ENCODE results near the gene PAGE2B. TPM values are rescaled to one million over a fixed set of nuclear protein-coding genes. Genes with fewer than 3 reads are reported as not detected.

The PAGE2B gene
- total RNA-seq, 1 donor from 2014 or later, result not detected

DNA sequence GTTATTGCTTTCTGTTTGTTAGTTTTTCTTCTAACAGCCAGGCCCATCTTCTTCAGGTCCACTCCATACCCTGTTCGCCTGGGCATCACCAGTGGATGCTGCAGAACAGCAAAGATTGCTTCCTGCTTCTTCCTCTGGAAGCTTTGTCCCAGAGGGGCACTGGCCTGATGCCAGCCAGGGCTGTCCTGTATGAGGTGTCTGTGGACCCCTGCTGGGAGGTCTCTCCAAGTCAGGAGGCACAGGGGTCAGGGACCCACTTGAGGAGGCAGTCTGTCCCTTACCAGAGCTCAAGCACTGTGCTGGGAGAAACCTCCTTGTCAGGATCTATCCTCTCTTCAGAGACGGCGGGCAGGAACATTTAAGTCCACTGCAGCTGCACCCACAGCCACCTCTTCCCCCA, 2.5 kb upstream of the PAGE2B start:
- Histone ChIP-seq H3K27me3 (no peaks in the 10 kb centered on the region), H3K9me3 (ENCODE audit: low read depth) (no peaks in the 10 kb centered on the region), H4K20me1 (ENCODE audit: low read depth) (no peaks in the 10 kb centered on the region), H3K4me2 (no peak overlapping the region), H3K4me1 (no peaks in the 10 kb centered on the region), H3K9ac (no peak overlapping the region), H3K4me3 (no peak overlapping the region), H3K27ac (no peak overlapping the region), H3K79me2 (ENCODE audit: low read depth) (no peaks in the 10 kb centered on the region), H2AFZ (replicated peaks) (no peak overlapping the region), H3F3A (ENCODE audit: low read depth) (no peaks in the 10 kb centered on the region), H3K36me3 (no peaks in the 10 kb centered on the region)
- Mint-ChIP-seq H3K27me3 (ENCODE audit: insufficient read depth, low read depth) (peaks cover 3% of the 10 kb centered on the region), H3K4me3 (no peak overlapping the region), H3K4me1 (no peaks in the 10 kb centered on the region), H3K27ac (no peak overlapping the region), H3K36me3 (no peaks in the 10 kb centered on the region), H3K9me3 (peaks cover 12% of the 10 kb centered on the region)
- no peak for DNase-seq (ENCODE audit: low spot score)
- TF ChIP-seq EZH2 (IDR thresholded peaks at IDR 0.05), result no peak
- TF ChIP-seq CTCF (IDR thresholded peaks at IDR 0.05), result no peak

DNA sequence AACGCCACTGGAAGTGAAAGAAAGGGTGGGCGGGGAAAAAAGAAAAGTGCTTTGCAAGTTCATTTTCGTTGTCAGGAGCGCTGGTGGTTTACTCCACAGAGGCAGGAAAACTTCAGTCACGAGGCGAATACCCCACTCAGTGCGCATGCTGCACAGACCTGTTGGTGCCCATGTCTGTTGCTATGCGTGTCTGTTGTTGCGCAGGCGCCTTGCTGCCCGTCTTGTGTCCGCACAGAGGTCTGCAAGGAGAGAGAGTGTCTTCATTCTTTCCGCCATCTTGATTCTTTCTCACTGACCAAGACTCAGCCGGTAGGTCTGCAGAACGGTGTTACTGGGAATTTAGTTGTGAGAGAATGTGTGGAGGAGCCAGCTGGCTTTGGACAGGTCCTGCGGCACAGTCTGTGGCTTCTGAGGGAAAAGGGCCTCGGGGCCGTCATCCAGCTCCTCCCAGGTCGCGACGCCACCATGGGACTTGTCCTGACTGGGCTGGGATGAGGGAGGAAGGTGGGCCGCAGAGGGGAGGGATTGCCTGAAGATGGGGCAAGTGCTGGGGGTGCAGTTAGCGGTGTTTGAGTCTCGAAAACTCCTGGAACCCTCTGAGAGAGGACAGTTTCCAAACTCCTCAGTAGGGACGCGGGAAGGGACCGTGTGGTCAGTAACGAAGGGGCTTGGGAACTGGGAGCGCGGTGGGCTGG, 14.1 kb downstream of the PAGE2B start, which contains the start of gene PAGE2:
Gene PAGE2, plus strand, starts transcription at position 224 of the 695 bp plus-strand sequence. CDS start 1,003 bp downstream, outside the sequence.
- H3K9me3 ChIP-seq (ENCODE audit: low read depth), result no peaks in the 10 kb centered on the region
- Mint-ChIP-seq H3K9me3 (peaks cover 9% of the 10 kb centered on the region), H3K4me3 (no peak within 1 kb of the TSS), H3K36me3 (no peaks in the 10 kb centered on the region), H3K4me1 (no peaks in the 10 kb centered on the region), H3K27ac (no peak within 1 kb of the TSS), H3K27me3 (ENCODE audit: insufficient read depth, low read depth) (peaks cover 2% of the 10 kb centered on the region)
- H3F3A ChIP-seq (ENCODE audit: low read depth), result no peaks in the 10 kb centered on the region
- no peaks in the 10 kb centered on the region for H3K4me1 ChIP-seq
- no peaks in the 10 kb centered on the region for H3K27me3 ChIP-seq
- H3K4me2 ChIP-seq, result no peak within 1 kb of the TSS
- no peak for TF ChIP-seq CTCF (IDR thresholded peaks at IDR 0.05)
- TF ChIP-seq EZH2 (IDR thresholded peaks at IDR 0.05), result no peak
- no peak for TF ChIP-seq EZH2phosphoT487 (IDR thresholded peaks at IDR 0.05)
- H3K27ac ChIP-seq, result no peak within 1 kb of the TSS
- H4K20me1 ChIP-seq (ENCODE audit: low read depth), result no peaks in the 10 kb centered on the region
- DNase-seq (ENCODE audit: low spot score), result no peak
- H3K9ac ChIP-seq, result no peak within 1 kb of the TSS
- no peaks in the 10 kb centered on the region for H3K79me2 ChIP-seq (ENCODE audit: low read depth)
- H3K36me3 ChIP-seq, result no peaks in the 10 kb centered on the region
- no peak within 1 kb of the TSS for H3K4me3 ChIP-seq
- H2AFZ ChIP-seq (replicated peaks), result no peak within 1 kb of the TSS

DNA sequence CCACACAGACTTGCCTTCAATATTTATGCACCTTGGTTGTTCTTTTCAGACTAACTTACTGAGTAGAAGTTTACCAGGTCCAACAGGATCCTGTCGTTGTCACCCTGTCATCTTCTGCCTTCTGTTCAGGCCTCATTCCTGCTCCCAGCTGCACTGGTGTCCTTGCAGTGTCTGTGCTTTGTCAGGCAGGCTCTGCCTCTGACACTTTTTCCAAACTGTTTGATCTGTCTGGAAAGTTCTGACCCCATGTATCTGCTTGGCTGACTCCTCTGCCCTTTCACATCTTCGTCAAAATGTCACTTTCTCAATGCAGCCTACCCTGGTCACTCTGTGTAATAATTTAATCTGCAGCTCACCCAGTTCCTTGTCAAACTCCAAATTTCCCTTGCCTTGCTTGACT, 23.9 kb downstream of the PAGE2B start:
- H3K4me2 ChIP-seq, result no peak overlapping the region
- H3K27ac ChIP-seq, result no peak overlapping the region
- no peaks in the 10 kb centered on the region for H3K27me3 ChIP-seq
- TF ChIP-seq EZH2 (IDR thresholded peaks at IDR 0.05) (no peak), CTCF (IDR thresholded peaks at IDR 0.05) (no peak), EZH2phosphoT487 (IDR thresholded peaks at IDR 0.05) (no peak)
- DNase-seq (ENCODE audit: low spot score), result no peak
- H3K36me3 Mint-ChIP-seq, result no peaks in the 10 kb centered on the region
- H3F3A ChIP-seq (ENCODE audit: low read depth), result no peaks in the 10 kb centered on the region
- no peaks in the 10 kb centered on the region for H3K4me1 ChIP-seq
- no peaks in the 10 kb centered on the region for H3K27me3 Mint-ChIP-seq (ENCODE audit: insufficient read depth, low read depth)
- H3K4me3 Mint-ChIP-seq, result no peak overlapping the region
- H3K4me1 Mint-ChIP-seq, result no peaks in the 10 kb centered on the region
- no peak overlapping the region for H3K27ac Mint-ChIP-seq
- H3K79me2 ChIP-seq (ENCODE audit: low read depth), result no peaks in the 10 kb centered on the region
- no peak overlapping the region for H3K9ac ChIP-seq
- no peaks in the 10 kb centered on the region for H3K9me3 ChIP-seq (ENCODE audit: low read depth)
- no peak overlapping the region for H3K4me3 ChIP-seq
- H2AFZ ChIP-seq (replicated peaks), result no peak overlapping the region
- no peaks in the 10 kb centered on the region for H3K9me3 Mint-ChIP-seq
- H3K36me3 ChIP-seq, result no peaks in the 10 kb centered on the region
- no peaks in the 10 kb centered on the region for H4K20me1 ChIP-seq (ENCODE audit: low read depth)

All from neural progenitor cell (in vitro differentiated cells).